ENCODE measurements around the gene BRS3.
"Not testable (repeated sequence)": the region's sequence is repeated elsewhere in the genome, so short reads cannot be mapped to it uniquely, and the experiment has no call there.

The BRS3 gene

GRCh38 chrX:136487647-136488046 lies at the start of gene BRS3:
TSS of gene BRS3 (plus strand) at chrX:136487947. CDS start at chrX:136488115, 168 bp downstream.
- no peak within 1 kb of the TSS for H3K4me3 ChIP-seq (ENCODE audit: low read depth in 1 of 2, low read length in 2 of 2)
- H3K27me3 ChIP-seq (ENCODE audit: control insufficient read depth in 1 of 2, insufficient read depth in 2 of 2, low read length in 2 of 2), result peaks cover 0 to 10% of the 10 kb centered on the region in 2 donors
- no peak within 1 kb of the TSS for H3K9ac ChIP-seq (ENCODE audit: low read depth in 1 of 2, low read length in 2 of 2)
- no peaks in the 10 kb centered on the region for H3K4me1 ChIP-seq (ENCODE audit: control insufficient read depth in 1 of 2, insufficient read depth in 2 of 2, low read length in 2 of 2)
- no peak within 1 kb of the TSS for H3K27ac ChIP-seq (ENCODE audit: low read depth, low read length)
- H3K9me3 ChIP-seq (ENCODE audit: control insufficient read depth in 1 of 2, low read length in 2 of 2), result no peaks in the 10 kb centered on the region
- H3K36me3 ChIP-seq (ENCODE audit: control insufficient read depth in 1 of 2, insufficient read depth in 2 of 2, low read length in 2 of 2), result no peaks in the 10 kb centered on the region

DNA sequence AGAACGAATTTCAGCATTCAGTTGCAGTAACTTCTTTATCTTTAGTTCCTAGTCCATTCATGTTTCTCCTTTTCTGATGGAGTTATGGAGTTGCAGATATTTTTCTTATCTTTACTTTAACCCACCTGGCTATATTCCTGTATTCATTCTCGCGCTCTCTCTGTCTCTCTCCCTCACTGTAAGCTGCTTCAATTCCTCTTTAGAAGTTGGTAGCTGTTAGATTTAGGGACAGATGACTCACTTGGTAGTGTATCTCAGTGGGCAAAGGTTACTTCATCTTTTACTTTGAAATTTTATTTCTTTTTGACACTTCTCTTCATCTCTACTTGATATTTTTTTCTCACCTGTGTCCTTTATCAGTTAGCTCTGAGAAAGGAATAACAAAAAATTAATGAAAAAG lies 49.6 kb upstream of the BRS3 start:
- Histone ChIP-seq H3K4me1 (ENCODE audit: control insufficient read depth in 1 of 2, insufficient read depth in 2 of 2, low read length in 2 of 2) (no peaks in the 10 kb centered on the region), H3K9ac (ENCODE audit: low read depth in 1 of 2, low read length in 2 of 2) (no peak overlapping the region), H3K4me3 (ENCODE audit: low read depth in 1 of 2, low read length in 2 of 2) (no peak overlapping the region), H3K27me3 (ENCODE audit: control insufficient read depth in 1 of 2, insufficient read depth in 2 of 2, low read length in 2 of 2) (no peaks in the 10 kb centered on the region), H3K27ac (ENCODE audit: low read depth, low read length) (no peak overlapping the region), H3K9me3 (ENCODE audit: control insufficient read depth in 1 of 2, low read length in 2 of 2) (no peaks in the 10 kb centered on the region), H3K36me3 (ENCODE audit: control insufficient read depth in 1 of 2, insufficient read depth in 2 of 2, low read length in 2 of 2) (no peaks in the 10 kb centered on the region)

- H3K9me3 ChIP-seq (ENCODE audit: control insufficient read depth in 1 of 2, low read length in 2 of 2); H3K27ac ChIP-seq (ENCODE audit: low read depth, low read length); H3K4me1 ChIP-seq (ENCODE audit: control insufficient read depth in 1 of 2, insufficient read depth in 2 of 2, low read length in 2 of 2); H3K36me3 ChIP-seq (ENCODE audit: control insufficient read depth in 1 of 2, insufficient read depth in 2 of 2, low read length in 2 of 2); H3K27me3 ChIP-seq (ENCODE audit: control insufficient read depth in 1 of 2, insufficient read depth in 2 of 2, low read length in 2 of 2); H3K4me3 ChIP-seq (ENCODE audit: low read depth in 1 of 2, low read length in 2 of 2); H3K9ac ChIP-seq (ENCODE audit: low read depth in 1 of 2, low read length in 2 of 2): not testable (repeated sequence)
Observed at GRCh38 chrX:136445674-136446073, 42.1 kb upstream of the BRS3 start.

- Histone ChIP-seq H3K4me3 (ENCODE audit: low read depth in 1 of 2, low read length in 2 of 2) (no peak overlapping the region), H3K9ac (ENCODE audit: low read depth in 1 of 2, low read length in 2 of 2) (no peak overlapping the region), H3K9me3 (ENCODE audit: control insufficient read depth in 1 of 2, low read length in 2 of 2) (no peaks in the 10 kb centered on the region), H3K27me3 (ENCODE audit: control insufficient read depth in 1 of 2, insufficient read depth in 2 of 2, low read length in 2 of 2) (no peaks in the 10 kb centered on the region), H3K27ac (ENCODE audit: low read depth, low read length) (no peak overlapping the region), H3K4me1 (ENCODE audit: control insufficient read depth in 1 of 2, insufficient read depth in 2 of 2, low read length in 2 of 2) (no peaks in the 10 kb centered on the region), H3K36me3 (ENCODE audit: control insufficient read depth in 1 of 2, insufficient read depth in 2 of 2, low read length in 2 of 2) (no peaks in the 10 kb centered on the region)
Observed at GRCh38 chrX:136446208-136446607, 41.5 kb upstream of the BRS3 start.

- no peak overlapping the region for H3K9ac ChIP-seq (ENCODE audit: low read depth in 1 of 2, low read length in 2 of 2)
- H3K27me3 ChIP-seq (ENCODE audit: control insufficient read depth in 1 of 2, insufficient read depth in 2 of 2, low read length in 2 of 2), result no peaks in the 10 kb centered on the region
- H3K4me3 ChIP-seq (ENCODE audit: low read depth in 1 of 2, low read length in 2 of 2), result no peak overlapping the region
- H3K36me3 ChIP-seq (ENCODE audit: control insufficient read depth in 1 of 2, insufficient read depth in 2 of 2, low read length in 2 of 2), result no peaks in the 10 kb centered on the region
- no peaks in the 10 kb centered on the region for H3K9me3 ChIP-seq (ENCODE audit: control insufficient read depth in 1 of 2, low read length in 2 of 2)
- no peak overlapping the region for H3K27ac ChIP-seq (ENCODE audit: low read depth, low read length)
- no peaks in the 10 kb centered on the region for H3K4me1 ChIP-seq (ENCODE audit: control insufficient read depth in 1 of 2, insufficient read depth in 2 of 2, low read length in 2 of 2)
Observed at GRCh38 chrX:136447308-136447707, 40.4 kb upstream of the BRS3 start.

DNA sequence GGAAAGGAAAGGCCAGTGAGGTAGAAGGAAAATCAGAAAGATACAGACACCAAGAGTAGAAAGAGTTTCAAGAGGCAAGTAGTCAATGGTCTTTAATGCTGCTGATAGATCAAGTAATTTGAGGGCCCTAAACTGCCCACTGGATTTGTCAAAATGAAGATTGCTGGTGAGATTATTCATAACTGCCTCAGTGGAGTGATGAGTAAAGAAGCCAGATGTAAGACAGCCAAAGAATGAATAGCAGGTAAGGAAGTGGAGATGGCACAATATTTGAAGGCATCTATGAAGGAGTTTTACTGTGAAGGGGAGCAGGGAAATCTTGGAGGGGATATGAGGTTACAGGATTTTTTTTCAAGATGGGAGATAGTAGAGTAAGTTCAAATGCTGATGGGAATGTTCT lies 39.8 kb upstream of the BRS3 start:
- Histone ChIP-seq H3K4me1 (ENCODE audit: control insufficient read depth in 1 of 2, insufficient read depth in 2 of 2, low read length in 2 of 2) (no peaks in the 10 kb centered on the region), H3K9ac (ENCODE audit: low read depth in 1 of 2, low read length in 2 of 2) (no peak overlapping the region), H3K36me3 (ENCODE audit: control insufficient read depth in 1 of 2, insufficient read depth in 2 of 2, low read length in 2 of 2) (no peaks in the 10 kb centered on the region)

DNA sequence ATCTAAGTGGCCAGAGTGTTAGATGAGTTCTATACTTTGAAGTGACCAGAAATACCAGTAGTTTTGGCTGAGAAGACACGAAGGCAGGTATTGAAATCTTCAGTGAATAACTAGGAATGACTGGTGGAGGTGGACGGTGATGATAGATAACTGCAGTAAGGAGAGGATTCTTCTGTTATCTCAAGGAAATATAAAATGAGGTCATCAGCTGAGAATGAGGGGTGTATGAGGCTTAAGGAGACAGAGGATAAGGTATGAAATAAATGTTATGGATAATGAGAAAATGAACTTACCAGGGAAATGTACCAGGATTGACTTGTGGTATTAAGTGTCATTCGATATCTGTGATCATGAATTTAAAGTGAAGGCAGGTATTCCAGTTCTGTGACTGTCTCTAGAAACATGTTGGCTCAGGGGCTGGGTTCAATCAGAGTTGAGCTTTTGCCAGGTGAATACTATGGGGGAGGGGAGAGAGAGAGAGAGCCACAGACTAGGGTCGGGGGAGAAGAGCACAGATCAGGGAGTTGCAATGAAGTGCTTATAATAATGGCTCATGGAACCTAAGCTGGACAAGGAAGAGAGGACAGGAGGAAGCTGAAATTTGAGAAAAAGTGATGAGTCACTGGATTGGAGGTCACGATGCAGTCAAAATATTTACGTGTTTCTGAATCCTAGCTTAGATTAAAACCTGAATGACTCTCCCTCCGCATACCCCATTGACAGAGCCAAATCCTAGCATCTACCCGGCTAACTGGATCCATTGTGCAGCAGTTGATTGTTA lies 37.5 kb upstream of the BRS3 start:
- Histone ChIP-seq H3K4me1 (ENCODE audit: control insufficient read depth in 1 of 2, insufficient read depth in 2 of 2, low read length in 2 of 2) (no peaks in the 10 kb centered on the region), H3K4me3 (ENCODE audit: low read depth in 1 of 2, low read length in 2 of 2) (no peak overlapping the region), H3K9me3 (ENCODE audit: control insufficient read depth in 1 of 2, low read length in 2 of 2) (no peaks in the 10 kb centered on the region), H3K27me3 (ENCODE audit: control insufficient read depth in 1 of 2, insufficient read depth in 2 of 2, low read length in 2 of 2) (no peaks in the 10 kb centered on the region), H3K27ac (ENCODE audit: low read depth, low read length) (no peak overlapping the region), H3K36me3 (ENCODE audit: control insufficient read depth in 1 of 2, insufficient read depth in 2 of 2, low read length in 2 of 2) (no peaks in the 10 kb centered on the region), H3K9ac (ENCODE audit: low read depth in 1 of 2, low read length in 2 of 2) (no peak overlapping the region)

More for the DNA sequence above, 39.8 kb upstream of the BRS3 start:
- H3K4me3 ChIP-seq (ENCODE audit: low read depth in 1 of 2, low read length in 2 of 2), result no peak overlapping the region
- H3K9me3 ChIP-seq (ENCODE audit: control insufficient read depth in 1 of 2, low read length in 2 of 2), result no peaks in the 10 kb centered on the region
- H3K27ac ChIP-seq (ENCODE audit: low read depth, low read length), result no peak overlapping the region
- H3K27me3 ChIP-seq (ENCODE audit: control insufficient read depth in 1 of 2, insufficient read depth in 2 of 2, low read length in 2 of 2), result no peaks in the 10 kb centered on the region

DNA sequence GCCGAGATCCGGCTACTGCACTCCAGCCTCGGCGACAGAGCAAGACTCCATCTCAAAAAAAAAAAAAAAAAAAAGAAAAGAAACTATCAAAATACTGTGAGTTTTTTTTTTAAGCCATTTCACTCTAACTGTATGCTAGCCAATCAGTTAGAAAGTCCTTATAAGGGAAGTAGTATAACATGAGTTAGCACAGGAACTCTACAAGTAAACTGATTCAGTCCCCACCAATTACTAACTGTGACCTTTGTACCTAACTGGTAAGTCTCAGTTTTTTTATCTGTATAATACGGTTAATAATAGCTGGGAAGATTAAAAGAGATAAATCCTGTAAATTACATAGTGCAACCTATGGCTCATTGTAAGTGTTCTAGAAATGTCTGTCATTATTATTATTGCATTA lies 35.1 kb upstream of the BRS3 start:
- no peaks in the 10 kb centered on the region for H3K36me3 ChIP-seq (ENCODE audit: control insufficient read depth in 1 of 2, insufficient read depth in 2 of 2, low read length in 2 of 2)
- H3K9ac ChIP-seq (ENCODE audit: low read depth in 1 of 2, low read length in 2 of 2), result no peak overlapping the region
- no peak overlapping the region for H3K27ac ChIP-seq (ENCODE audit: low read depth, low read length)
- H3K27me3 ChIP-seq (ENCODE audit: control insufficient read depth in 1 of 2, insufficient read depth in 2 of 2, low read length in 2 of 2), result no peaks in the 10 kb centered on the region
- H3K4me1 ChIP-seq (ENCODE audit: control insufficient read depth in 1 of 2, insufficient read depth in 2 of 2, low read length in 2 of 2), result no peaks in the 10 kb centered on the region
- H3K9me3 ChIP-seq (ENCODE audit: control insufficient read depth in 1 of 2, low read length in 2 of 2), result no peaks in the 10 kb centered on the region
- H3K4me3 ChIP-seq (ENCODE audit: low read depth in 1 of 2, low read length in 2 of 2), result no peak overlapping the region

- H3K27ac ChIP-seq (ENCODE audit: low read depth, low read length), result no peak overlapping the region
- H3K4me3 ChIP-seq (ENCODE audit: low read depth in 1 of 2, low read length in 2 of 2), result no peak overlapping the region
- no peaks in the 10 kb centered on the region for H3K36me3 ChIP-seq (ENCODE audit: control insufficient read depth in 1 of 2, insufficient read depth in 2 of 2, low read length in 2 of 2)
- no peak overlapping the region for H3K9ac ChIP-seq (ENCODE audit: low read depth in 1 of 2, low read length in 2 of 2)
- H3K4me1 ChIP-seq (ENCODE audit: control insufficient read depth in 1 of 2, insufficient read depth in 2 of 2, low read length in 2 of 2), result no peaks in the 10 kb centered on the region
- no peaks in the 10 kb centered on the region for H3K27me3 ChIP-seq (ENCODE audit: control insufficient read depth in 1 of 2, insufficient read depth in 2 of 2, low read length in 2 of 2)
- no peaks in the 10 kb centered on the region for H3K9me3 ChIP-seq (ENCODE audit: control insufficient read depth in 1 of 2, low read length in 2 of 2)
Observed at GRCh38 chrX:136453114-136453513, 34.6 kb upstream of the BRS3 start.

DNA sequence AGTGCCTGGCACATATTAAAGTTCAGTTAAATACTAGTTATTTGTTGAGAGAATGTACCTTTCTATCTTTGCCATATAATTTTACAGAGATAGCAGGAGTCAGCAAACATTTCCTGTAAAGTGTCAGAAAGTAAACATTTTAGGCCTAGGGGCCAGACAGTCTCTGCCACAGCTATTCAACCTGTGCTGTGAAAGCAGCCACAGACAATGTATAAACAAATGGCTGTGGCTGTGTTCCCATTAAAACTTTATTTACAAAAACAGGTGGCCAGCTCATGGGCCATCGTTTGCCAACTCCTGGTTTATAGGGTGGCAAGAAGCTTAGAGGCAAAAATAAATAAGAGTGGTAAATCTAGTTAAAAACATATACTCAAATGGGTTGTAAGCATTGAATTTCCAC lies 34.0 kb upstream of the BRS3 start:
- H3K27me3 ChIP-seq (ENCODE audit: control insufficient read depth in 1 of 2, insufficient read depth in 2 of 2, low read length in 2 of 2), result no peaks in the 10 kb centered on the region
- H3K9me3 ChIP-seq (ENCODE audit: control insufficient read depth in 1 of 2, low read length in 2 of 2), result no peaks in the 10 kb centered on the region
- H3K4me1 ChIP-seq (ENCODE audit: control insufficient read depth in 1 of 2, insufficient read depth in 2 of 2, low read length in 2 of 2), result no peaks in the 10 kb centered on the region
- no peak overlapping the region for H3K4me3 ChIP-seq (ENCODE audit: low read depth in 1 of 2, low read length in 2 of 2)
- H3K36me3 ChIP-seq (ENCODE audit: control insufficient read depth in 1 of 2, insufficient read depth in 2 of 2, low read length in 2 of 2), result no peaks in the 10 kb centered on the region
- H3K9ac ChIP-seq (ENCODE audit: low read depth in 1 of 2, low read length in 2 of 2), result no peak overlapping the region
- no peak overlapping the region for H3K27ac ChIP-seq (ENCODE audit: low read depth, low read length)

Measured in duodenal mucosa (tissue), 2 donors.